GM12878 (cell line): ENCODE results near the gene GPR173. TPM values are rescaled to one million over a fixed set of nuclear protein-coding genes. Genes with fewer than 3 reads are reported as not detected.
A peak's percentile ranks its signal among the peaks of the same experiment; 100 is the strongest.

ENCODE experiments used
- ATAC-seq: fragments of 200-7000 bp; cut with Tn5 transposase; 3 replicates; pipeline ENCODE4 v1.9.1; 2020; ENCODE audit warnings: mild to moderate bottlenecking, moderate library complexity
- BruUV-seq: library from RNA; stranded (reverse); fragments of 400-500 nt; replicated peaks from 2 replicates; lab custom pipeline; 2021; lab: Mats Ljungman, UMichigan
- CTCF ChIA-PET: fragments of 300-600 bp; sonication (Branson Sonifier 250); formaldehyde crosslinking; extraction: SDS; loops from one replicate; lab custom pipeline; 2021; ENCODE audit warnings: inconsistent platforms; lab: Yijun Ruan, JAX
- POLR2A ChIA-PET: fragments of 350-600 bp; formaldehyde crosslinking; extraction: SDS; loops from one replicate; lab custom pipeline; 2021; ENCODE audit warnings: inconsistent platforms; lab: Charles Lee
- RAD21 ChIA-PET: fragments of 300-600 bp; sonication (Branson Sonifier 250); formaldehyde crosslinking; loops from one replicate; lab custom pipeline; 2023; ENCODE audit warnings: antibody characterized with exemption; ENCODE audit not compliant: unreplicated experiment; lab: Charles Lee
- SMC1A ChIA-PET: fragments of 300-600 bp; sonication (Branson Sonifier 250); formaldehyde crosslinking; loops from one replicate; lab custom pipeline; 2023; ENCODE audit not compliant: unreplicated experiment, uncharacterized antibody; lab: Charles Lee
- DNase-seq: peaks from one replicate; pipeline ENCODE4 v3.0.0-alpha.2; 2011; ENCODE audit warnings: low read depth, low spot score
- FAIRE-seq: peaks from 3 replicates; lab custom pipeline; 2011; peaks lifted over from hg19 to GRCh38; lab: Jason Lieb, UNC
- H2AFZ ChIP-seq: 2 replicates; pipeline ENCODE4 v1.6.0; 2011; ENCODE audit warnings: low read depth, low read length, control low read depth; ENCODE audit not compliant: control insufficient read depth
- H3K27ac ChIP-seq: 2 replicates; pipeline ENCODE4 v1.5.1; 2011; ENCODE audit warnings: control low read depth; ENCODE audit not compliant: control insufficient read depth, insufficient read depth
- H3K27me3 ChIP-seq, 2 experiments: replicated peaks in 1 of 2; 2 replicates each; pipeline versions ENCODE4 v1.6.0 to v1.6.1; 2011; ENCODE audit warnings: low read length in 1 of 2; ENCODE audit not compliant: control insufficient read depth in 2 of 2, insufficient read depth in 2 of 2
- H3K36me3 ChIP-seq, 2 experiments: 2 replicates each; pipeline ENCODE4 v1.5.1; 2011; ENCODE audit warnings: low read length in 1 of 2; ENCODE audit not compliant: control insufficient read depth in 2 of 2, insufficient read depth in 2 of 2
- H3K4me1 ChIP-seq: 2 replicates; pipeline ENCODE4 v1.6.1; 2011; ENCODE audit warnings: mild to moderate bottlenecking, low read length, moderate library complexity, mixed read lengths; ENCODE audit not compliant: control insufficient read depth, insufficient read depth
- H3K4me2 ChIP-seq: 2 replicates; pipeline ENCODE4 v1.6.0; 2011; ENCODE audit warnings: control low read depth; ENCODE audit not compliant: control insufficient read depth, insufficient read depth
- H3K4me3 ChIP-seq: fragments of 200-600 bp; sonication (generic); 2 replicates; pipeline ENCODE4 v1.5.1; 2016
- H3K79me2 ChIP-seq: 2 replicates; pipeline ENCODE4 v1.6.0; 2011; ENCODE audit warnings: low read length; ENCODE audit not compliant: control insufficient read depth, insufficient read depth
- H3K9ac ChIP-seq: 2 replicates; pipeline ENCODE4 v1.8.0; 2011; ENCODE audit warnings: low read length, control low read depth, mixed read lengths; ENCODE audit not compliant: control insufficient read depth, insufficient read depth
- H3K9me3 ChIP-seq: replicated peaks from 3 replicates; pipeline ENCODE4 v1.5.1; 2011; ENCODE audit warnings: mild to moderate bottlenecking, low read length; ENCODE audit not compliant: control insufficient read depth, insufficient read depth
- H4K20me1 ChIP-seq: 2 replicates; pipeline ENCODE4 v1.6.0; 2011; ENCODE audit not compliant: control insufficient read depth, insufficient read depth
- CBFB ChIP-seq: IDR thresholded peaks from 2 replicates; pipeline ENCODE4 v1.6.1; 2016; ENCODE audit warnings: antibody characterized with exemption, low read depth
- CHD1 ChIP-seq: IDR thresholded peaks from 2 replicates; pipeline ENCODE4 v1.6.1; 2012; ENCODE audit warnings: low read depth, low read length, improper control_type of control experiment
- CTCF ChIP-seq, 3 experiments: IDR thresholded peaks in 2 of 3; conservative IDR thresholded peaks in 1 of 3; 2 replicates each; pipeline ENCODE4 v1.5.1; 2011; ENCODE audit warnings: low read depth in 3 of 3, low read length in 3 of 3, mild to moderate bottlenecking in 3 of 3, control low read depth in 2 of 3, moderate library complexity in 2 of 3, inconsistent platforms in 1 of 3, mixed read lengths in 1 of 3; ENCODE audit not compliant: control insufficient read depth in 2 of 3, insufficient read depth in 1 of 3; ENCODE audit errors: extremely low read depth in 1 of 3
- IRF4 ChIP-seq: IDR thresholded peaks from 2 replicates; pipeline ENCODE4 v1.6.1; 2011; ENCODE audit warnings: low read depth, low read length
- NBN ChIP-seq: fragments of 450-650 bp; IDR thresholded peaks from 2 replicates; pipeline ENCODE4 v1.6.1; 2016
- POLR2A ChIP-seq: IDR thresholded peaks from 2 replicates; pipeline ENCODE4 v1.6.1; 2011; ENCODE audit warnings: low read depth, mild to moderate bottlenecking, low read length
- RB1 ChIP-seq: fragments of 450-650 bp; formaldehyde crosslinking; IDR thresholded peaks from 2 replicates; pipeline ENCODE4 v1.6.1; 2017; ENCODE audit warnings: mild to moderate bottlenecking, borderline replicate concordance
- TBL1XR1 ChIP-seq: IDR thresholded peaks from 2 replicates; pipeline ENCODE4 v1.6.1; 2012; ENCODE audit warnings: low read depth, low read length, improper control_type of control experiment
- ZBTB33 ChIP-seq: fragments of 450-650 bp; IDR thresholded peaks from 2 replicates; pipeline ENCODE4 v1.6.1; 2017; ENCODE audit warnings: mild to moderate bottlenecking
- WGBS: methylation state at CpG from one replicate; pipeline ENCODE4 v1.1.6; 2016; ENCODE audit warnings: low lambda C conversion rate; ENCODE audit not compliant: insufficient replicate concordance, insufficient coverage; ENCODE audit errors: missing lambda C conversion rate; 5-methylcytosine and 5-hydroxymethylcytosine counted together
- in situ Hi-C: fragments of 300-500 bp; cut with MboI; formaldehyde crosslinking; loops from 9 replicates; pipeline ENCODE4 v1.14.3; 2018; ENCODE audit warnings: mixed read lengths
- intact Hi-C: fragments of 100-400 bp; cut with micrococcal nuclease; formaldehyde crosslinking; loops from one replicate; pipeline ENCODE4 v1.14.2; 2022; ENCODE audit not compliant: unreplicated experiment
- polyA plus RNA-seq, 11 experiments: library from polyadenylated mRNA; depleted of rRNA in 4 of 11; unstranded in 6 of 11; stranded (reverse) in 5 of 11; fragments of >200 nt; fragmentation: Nextera tagmentation in 4 of 11; fragmentation: Illumina TruSeq in 1 of 11; extraction: Ambion mirVana in 4 of 11; extraction: Trizol in 1 of 11; gene quantifications; 1 replicate in 1 of 11; 2 replicates in 10 of 11; pipeline versions ENCODE4 v1.2.1 to v1.2.3, GENCODE V29; 2011 to 2016; ENCODE audit warnings: inconsistent platforms in 2 of 11, missing spikeins in 2 of 11, low read depth in 1 of 11
- total RNA-seq, 4 experiments: library from RNA; depleted of rRNA in 3 of 4; stranded (reverse); fragments of >200 nt in 3 of 4; fragmentation: Illumina TruSeq in 1 of 4; extraction: Trizol in 1 of 4; gene quantifications; 2 replicates each; pipeline versions ENCODE4 v1.2.1 to v1.2.3, GENCODE V29; 2013 to 2021

Gene GPR173
- total and polyA plus RNA-seq, 10 of the 15 experiments (the other 5 are each of a cell fraction or from before 2014, with no cell fraction given): 0.04 to 0.24 (median 0.12) TPM; not detected in 4

GRCh38 chrX:53076671-53077070, 28.1 kb downstream of the GPR173 start:
- BruUV-seq: no TSS peak
- no peaks in the 10 kb centered on the region for H3K9me3 ChIP-seq
- no peak for TF ChIP-seq IRF4
- TF ChIP-seq NBN: no peak
- intact Hi-C loops (no loop called here), in situ Hi-C loops (no loop called here)
- H3K36me3 ChIP-seq: no peaks in the 10 kb centered on the region
- no peak overlapping the region for H3K4me3 ChIP-seq
- H3K9ac ChIP-seq: no peak overlapping the region
- no peak for DNase-seq
- H3K4me1 ChIP-seq: no peaks in the 10 kb centered on the region
- no peak for ATAC-seq
- 87% methylated on average over 21 of the region's 21 CpGs for WGBS
- no peak overlapping the region for H3K4me2 ChIP-seq
- H3K27ac ChIP-seq: no peak overlapping the region
- SMC1A ChIA-PET: no interaction called here
- POLR2A ChIA-PET: no interaction called here
- CTCF ChIA-PET: no interaction called here
- RAD21 ChIA-PET: no interaction called here
- no peaks in the 10 kb centered on the region for H3K79me2 ChIP-seq
- no peak for FAIRE-seq
- no peaks in the 10 kb centered on the region for H3K27me3 ChIP-seq
- H2AFZ ChIP-seq: no peak overlapping the region
- no peaks in the 10 kb centered on the region for H4K20me1 ChIP-seq

- Histone ChIP-seq H2AFZ (no peak overlapping the region), H3K4me2 (no peak overlapping the region), H3K27ac (no peak overlapping the region), H3K9me3 (no peaks in the 10 kb centered on the region), H3K36me3 (no peaks in the 10 kb centered on the region), H3K9ac (no peak overlapping the region), H3K79me2 (no peaks in the 10 kb centered on the region), H3K4me3 (no peak overlapping the region), H3K27me3 (no peaks in the 10 kb centered on the region), H4K20me1 (no peaks in the 10 kb centered on the region), H3K4me1 (no peaks in the 10 kb centered on the region)
- no peak for DNase-seq
- POLR2A ChIA-PET: interaction anchor here (0.5 kb wide), 1 partner anchor 91 kb away, joined by 3 read pairs; no protein-coding TSS in a partner anchor
- TF ChIP-seq TBL1XR1 (no peak), CHD1 (no peak), POLR2A (no peak), ZBTB33 (no peak), CTCF (IDR thresholded peaks at IDR 0.05 in 2 of 3, conservative IDR thresholded peaks at IDR 0.05 in 1 of 3; ENCODE audit: control insufficient read depth in 2 of 3, extremely low read depth in 1 of 3, insufficient read depth in 1 of 3, low read depth in 3 of 3, low read length in 3 of 3) (peak; percentile 12 to 44 (median 22); a peak in 3 of 6 replicates), RB1 (no peak), CBFB (no peak)
- FAIRE-seq: no peak
- no peak for ATAC-seq
- intact Hi-C loops: no loop called here
- in situ Hi-C loops: no loop called here
- RAD21 ChIA-PET: no interaction called here
- CTCF ChIA-PET: interaction anchor here (0.6 kb wide), 1 partner anchor 45 kb away, joined by 3 read pairs; no protein-coding TSS in a partner anchor
- BruUV-seq: no TSS peak
- WGBS: 71% methylated on average over 27 of the region's 27 CpGs
- SMC1A ChIA-PET: no interaction called here
Measured at GRCh38 chrX:53077207-53078197, 28.9 kb downstream of the GPR173 start.
